GM12878 (cell line): ENCODE data around the gene RBPJL. TPM values are rescaled to one million over a fixed set of nuclear protein-coding genes. Genes with fewer than 3 reads are reported as not detected.

Experiments
- CEBPZ ChIP-seq: fragments of 150-350 bp; IDR thresholded peaks from 2 replicates; pipeline ENCODE4 v1.6.1; 2016; ENCODE audit warnings: low read depth, low read length
- CREM ChIP-seq: IDR thresholded peaks from 2 replicates; pipeline ENCODE4 v1.6.1; 2014; ENCODE audit warnings: antibody characterized with exemption, low read depth
- E2F4 ChIP-seq: IDR thresholded peaks from 2 replicates; pipeline ENCODE4 v1.6.1; 2012; ENCODE audit warnings: low read depth, low read length, improper control_type of control experiment
- NBN ChIP-seq: fragments of 450-650 bp; IDR thresholded peaks from 2 replicates; pipeline ENCODE4 v1.6.1; 2016
- POLR2AphosphoS2 ChIP-seq: IDR thresholded peaks from 2 replicates; pipeline ENCODE4 v1.6.1; 2011; ENCODE audit warnings: low read depth, mild to moderate bottlenecking, low read length, improper control_type of control experiment, moderate library complexity
- SRF ChIP-seq, 2 experiments: IDR thresholded peaks; 2 replicates each; pipeline ENCODE4 v1.6.1; 2011; ENCODE audit warnings: low read depth in 2 of 2, low read length in 2 of 2, mild to moderate bottlenecking in 1 of 2, moderate library complexity in 1 of 2
- TARDBP ChIP-seq: IDR thresholded peaks from 2 replicates; pipeline ENCODE4 v1.6.1; 2016; ENCODE audit warnings: borderline replicate concordance
- polyA plus RNA-seq, 11 experiments: library from polyadenylated mRNA; depleted of rRNA in 4 of 11; unstranded in 6 of 11; stranded (reverse) in 5 of 11; fragments of >200 nt; fragmentation: Nextera tagmentation in 4 of 11; fragmentation: Illumina TruSeq in 1 of 11; extraction: Ambion mirVana in 4 of 11; extraction: Trizol in 1 of 11; gene quantifications; 1 replicate in 1 of 11; 2 replicates in 10 of 11; pipeline versions ENCODE4 v1.2.1 to v1.2.3, GENCODE V29; 2011 to 2016; ENCODE audit warnings: inconsistent platforms in 2 of 11, missing spikeins in 2 of 11, low read depth in 1 of 11
- total RNA-seq, 4 experiments: library from RNA; depleted of rRNA in 3 of 4; stranded (reverse); fragments of >200 nt in 3 of 4; fragmentation: Illumina TruSeq in 1 of 4; extraction: Trizol in 1 of 4; gene quantifications; 2 replicates each; pipeline versions ENCODE4 v1.2.1 to v1.2.3, GENCODE V29; 2013 to 2021

RBPJL gene
- total and polyA plus RNA-seq, 10 of the 15 experiments (the other 5 are each of a cell fraction or from before 2014, with no cell fraction given): 0.18 TPM; not detected in 9

GRCh38 chr20:45292343-45292742 lies 14.3 kb upstream of the RBPJL start (continued):
- TF ChIP-seq E2F4: no peak
- TF ChIP-seq SRF (IDR thresholded peaks at IDR 0.05; ENCODE audit: low read depth in 2 of 2, low read length in 2 of 2): no peak
- no peak for TF ChIP-seq CEBPZ
- no peak for TF ChIP-seq CREM
- no peak for TF ChIP-seq POLR2AphosphoS2
- TF ChIP-seq TARDBP: no peak
- TF ChIP-seq NBN: no peak
